Skeletal muscle cell (primary cell): Measurements from ENCODE around the gene AAGAB.
"Not testable (repeated sequence)": the region's sequence is repeated elsewhere in the genome, so short reads cannot be mapped to it uniquely, and the experiment has no call there.

ENCODE experiments used
- DNase-seq: peaks from one replicate; pipeline ENCODE4 v3.0.0-alpha.2; 2010; ENCODE audit warnings: low read depth
- H3K4me3 ChIP-seq: 2 replicates; pipeline ENCODE4 v1.5.1; 2011; ENCODE audit warnings: low read depth, mild to moderate bottlenecking, control low read depth, low read length, moderate library complexity

The AAGAB gene

GRCh38 chr15:67158367-67158766, 96.1 kb downstream of the AAGAB start:
- DNase-seq = no peak

GRCh38 chr15:67157521-67158252, 96.8 kb downstream of the AAGAB start:
- H3K4me3 ChIP-seq = no peak overlapping the region
- DNase-seq = no peak

More at GRCh38 chr15:67158367-67158766, 96.1 kb downstream of the AAGAB start:
- H3K4me3 ChIP-seq = no peak overlapping the region

- DNase-seq = no peak
- H3K4me3 ChIP-seq = no peak overlapping the region
Measured at GRCh38 chr15:67156834-67157233, 97.6 kb downstream of the AAGAB start.

GRCh38 chr15:67156426-67156825, 98.0 kb downstream of the AAGAB start:
- H3K4me3 ChIP-seq = no peak overlapping the region
- DNase-seq = no peak

- no peak overlapping the region for H3K4me3 ChIP-seq
- no peak for DNase-seq
Measured at GRCh38 chr15:67154249-67154648, 100.2 kb downstream of the AAGAB start.

GRCh38 chr15:67153044-67153443, 101.4 kb downstream of the AAGAB start:
- DNase-seq = not testable (repeated sequence)

GRCh38 chr15:67152429-67152828, 102.0 kb downstream of the AAGAB start:
- H3K4me3 ChIP-seq = no peak overlapping the region
- DNase-seq = no peak

More at GRCh38 chr15:67153044-67153443, 101.4 kb downstream of the AAGAB start:
- not testable (repeated sequence) for H3K4me3 ChIP-seq
